GM18520 (cell line): ENCODE results near the gene MAGEH1.

Experiments used
- ATAC-seq: cut with Tn5 transposase; IDR thresholded peaks from one replicate; pipeline ENCODE4 v1.9.1; 2021; ENCODE audit not compliant: unreplicated experiment

Gene MAGEH1

GRCh38 chrX:55490121-55490520, 38.2 kb downstream of the MAGEH1 start:
- no peak for ATAC-seq

GRCh38 chrX:55490974-55491373, 39.0 kb downstream of the MAGEH1 start:
- ATAC-seq: no peak
